Smooth muscle cell (in vitro differentiated cells): ENCODE results near the gene PCSK7. TPM values are rescaled to one million over a fixed set of nuclear protein-coding genes. Genes with fewer than 3 reads are reported as not detected.

Experiments
- DNase-seq: peaks from one replicate; lab custom pipeline; 2025; ENCODE audit not compliant: unreplicated experiment; lab: John Stamatoyannopoulos, UW
- H2AFZ ChIP-seq: fragments of 200-600 bp; sonication (generic); 2 replicates; pipeline ENCODE4 v1.6.0; 2016; ENCODE audit warnings: antibody characterized with exemption, low read depth, mild to moderate bottlenecking
- H3F3A ChIP-seq: fragments of 200-600 bp; sonication (generic); 2 replicates; pipeline ENCODE4 v1.6.0; 2017; ENCODE audit warnings: antibody characterized with exemption, low read depth
- H3K27ac ChIP-seq: fragments of 200-600 bp; sonication (generic); 2 replicates; pipeline ENCODE4 v1.5.1; 2016; ENCODE audit warnings: low read depth, mild to moderate bottlenecking
- H3K27me3 ChIP-seq: fragments of 200-600 bp; sonication (generic); 2 replicates; pipeline ENCODE4 v1.6.1; 2016; ENCODE audit warnings: low read depth, mild to moderate bottlenecking
- H3K36me3 ChIP-seq: fragments of 200-600 bp; sonication (generic); 2 replicates; pipeline ENCODE4 v1.5.1; 2016; ENCODE audit warnings: low read depth
- H3K4me1 ChIP-seq: fragments of 200-600 bp; sonication (generic); 2 replicates; pipeline ENCODE4 v1.5.1; 2016; ENCODE audit warnings: low read depth
- H3K4me2 ChIP-seq: fragments of 200-600 bp; sonication (generic); 2 replicates; pipeline ENCODE4 v1.6.0; 2016; ENCODE audit warnings: mild to moderate bottlenecking
- H3K4me3 ChIP-seq: fragments of 200-600 bp; sonication (generic); 2 replicates; pipeline ENCODE4 v1.5.1; 2016; ENCODE audit warnings: mild to moderate bottlenecking
- H3K79me2 ChIP-seq: fragments of 200-600 bp; sonication (generic); 2 replicates; pipeline ENCODE4 v1.6.0; 2016; ENCODE audit warnings: low read depth, mild to moderate bottlenecking
- H3K9ac ChIP-seq: fragments of 200-600 bp; sonication (generic); 2 replicates; pipeline ENCODE4 v1.6.0; 2016; ENCODE audit warnings: low read depth
- H3K9me3 ChIP-seq: fragments of 200-600 bp; sonication (generic); replicated peaks from 2 replicates; pipeline ENCODE4 v1.5.1; 2016; ENCODE audit warnings: low read depth
- H4K20me1 ChIP-seq: fragments of 200-600 bp; sonication (generic); 2 replicates; pipeline ENCODE4 v1.6.0; 2016; ENCODE audit warnings: low read depth
- WGBS: methylation state at CpG from one replicate; pipeline ENCODE4 v1.1.7; 2016; ENCODE audit warnings: low lambda C conversion rate; 5-methylcytosine and 5-hydroxymethylcytosine counted together
- polyA plus RNA-seq: library from polyadenylated mRNA; unstranded; fragments of >200 nt; fragmentation: Nextera tagmentation; extraction: Ambion mirVana; gene quantifications from 2 replicates; pipeline ENCODE4 v1.2.1, GENCODE V29; 2016
- total RNA-seq: library from RNA; depleted of rRNA; stranded (reverse); fragments of >200 nt; gene quantifications from 2 replicates; pipeline ENCODE4 v1.2.3, GENCODE V29; 2014
- TF ChIP-seq, protein P1 (sequence below): fragments of 200-600 bp; sonication (generic); IDR thresholded peaks from 2 replicates; pipeline ENCODE4 v1.5.1; 2017; ENCODE audit warnings: borderline replicate concordance, mild to moderate bottlenecking, antibody characterized with exemption; ENCODE audit not compliant: insufficient read depth, poor library complexity, severe bottlenecking

The PCSK7 gene
- total and polyA plus RNA-seq, 2 experiments from 2014 or later: 20.8 to 23.5 TPM

- TF ChIP-seq, protein P1, sequence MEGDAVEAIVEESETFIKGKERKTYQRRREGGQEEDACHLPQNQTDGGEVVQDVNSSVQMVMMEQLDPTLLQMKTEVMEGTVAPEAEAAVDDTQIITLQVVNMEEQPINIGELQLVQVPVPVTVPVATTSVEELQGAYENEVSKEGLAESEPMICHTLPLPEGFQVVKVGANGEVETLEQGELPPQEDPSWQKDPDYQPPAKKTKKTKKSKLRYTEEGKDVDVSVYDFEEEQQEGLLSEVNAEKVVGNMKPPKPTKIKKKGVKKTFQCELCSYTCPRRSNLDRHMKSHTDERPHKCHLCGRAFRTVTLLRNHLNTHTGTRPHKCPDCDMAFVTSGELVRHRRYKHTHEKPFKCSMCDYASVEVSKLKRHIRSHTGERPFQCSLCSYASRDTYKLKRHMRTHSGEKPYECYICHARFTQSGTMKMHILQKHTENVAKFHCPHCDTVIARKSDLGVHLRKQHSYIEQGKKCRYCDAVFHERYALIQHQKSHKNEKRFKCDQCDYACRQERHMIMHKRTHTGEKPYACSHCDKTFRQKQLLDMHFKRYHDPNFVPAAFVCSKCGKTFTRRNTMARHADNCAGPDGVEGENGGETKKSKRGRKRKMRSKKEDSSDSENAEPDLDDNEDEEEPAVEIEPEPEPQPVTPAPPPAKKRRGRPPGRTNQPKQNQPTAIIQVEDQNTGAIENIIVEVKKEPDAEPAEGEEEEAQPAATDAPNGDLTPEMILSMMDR: no peak
- no peaks in the 10 kb centered on the region for H3K9me3 ChIP-seq
- WGBS: 98% methylated on average over 2 of the region's 2 CpGs
- no peaks in the 10 kb centered on the region for H3F3A ChIP-seq
- no peak overlapping the region for H3K4me2 ChIP-seq
- no peak overlapping the region for H2AFZ ChIP-seq
- H3K27me3 ChIP-seq: no peaks in the 10 kb centered on the region
- no peak for DNase-seq
- H3K36me3 ChIP-seq: peaks cover 7% of the 10 kb centered on the region
- H3K27ac ChIP-seq: no peak overlapping the region
- H3K79me2 ChIP-seq: no peaks in the 10 kb centered on the region
- peaks cover 18% of the 10 kb centered on the region for H4K20me1 ChIP-seq
- H3K4me3 ChIP-seq: no peak overlapping the region
- H3K9ac ChIP-seq: no peak overlapping the region
- peaks cover 5% of the 10 kb centered on the region for H3K4me1 ChIP-seq
Measured at GRCh38 chr11:117258576-117258975, 26.7 kb upstream of the PCSK7 start.

DNA sequence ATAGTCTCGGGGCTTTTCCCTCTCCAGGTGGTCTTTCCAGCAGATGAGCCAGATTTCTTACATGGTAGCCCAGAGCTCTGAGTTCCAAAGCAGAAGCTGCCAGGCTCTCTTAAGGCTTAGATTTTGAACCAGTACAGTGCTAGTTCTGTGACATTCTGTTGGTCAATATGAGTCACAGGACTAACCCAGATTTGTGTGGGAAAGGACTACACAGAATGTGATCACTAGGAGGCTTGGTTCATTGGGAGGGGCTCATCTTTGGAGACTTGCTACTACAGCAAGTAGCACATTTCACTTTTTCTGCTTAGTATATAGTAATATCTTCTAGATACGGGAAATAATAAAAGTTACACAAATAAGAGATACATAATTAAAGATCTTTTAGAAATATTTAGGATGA is 24.7 kb upstream of the PCSK7 start:
- Histone ChIP-seq H3K79me2 (no peaks in the 10 kb centered on the region), H3K9ac (no peak overlapping the region), H3K36me3 (peaks cover 4% of the 10 kb centered on the region), H3K27ac (peak overlapping the region; percentile 11), H4K20me1 (peaks cover 18% of the 10 kb centered on the region), H3K9me3 (no peaks in the 10 kb centered on the region), H3K4me2 (no peak overlapping the region), H3K27me3 (no peaks in the 10 kb centered on the region), H2AFZ (no peak overlapping the region), H3K4me3 (no peak overlapping the region), H3K4me1 (peaks cover 5% of the 10 kb centered on the region), H3F3A (no peaks in the 10 kb centered on the region)
- 68% methylated on average over 2 of the region's 2 CpGs for WGBS
- TF ChIP-seq, protein P1: no peak
- DNase-seq: no peak

DNA sequence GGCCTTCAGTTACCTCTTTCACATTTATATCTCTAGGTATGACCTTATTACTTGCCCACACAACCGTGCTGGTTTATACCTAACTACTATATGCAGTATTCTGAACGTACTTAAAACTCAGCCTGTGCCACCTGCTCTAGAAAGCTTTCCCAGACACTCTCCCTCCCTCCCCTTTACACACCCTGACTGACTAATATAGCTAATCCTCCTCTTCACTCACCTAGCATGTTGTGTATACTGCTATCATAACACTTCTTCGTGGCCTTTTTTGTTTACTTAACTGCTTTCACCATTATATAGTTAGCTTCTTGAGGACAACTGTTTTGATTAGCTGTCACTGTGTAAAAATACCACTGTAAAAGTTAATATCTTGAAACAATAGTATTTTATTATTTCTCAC is 24.1 kb upstream of the PCSK7 start:
- no peak overlapping the region for H3K9ac ChIP-seq
- WGBS: 91% methylated on average over 3 of the region's 3 CpGs
- H3K4me1 ChIP-seq: peaks cover 5% of the 10 kb centered on the region
- H3F3A ChIP-seq: no peaks in the 10 kb centered on the region
- no peaks in the 10 kb centered on the region for H3K79me2 ChIP-seq
- no peak for DNase-seq
- H3K9me3 ChIP-seq: no peaks in the 10 kb centered on the region
- TF ChIP-seq, protein P1: no peak
- H3K4me3 ChIP-seq: no peak overlapping the region
- H2AFZ ChIP-seq: no peak overlapping the region
- H3K36me3 ChIP-seq: peaks cover 4% of the 10 kb centered on the region
- no peak overlapping the region for H3K4me2 ChIP-seq
- H3K27me3 ChIP-seq: no peaks in the 10 kb centered on the region
- peak overlapping the region; percentile 11 for H3K27ac ChIP-seq
- peaks cover 18% of the 10 kb centered on the region for H4K20me1 ChIP-seq

- no peak overlapping the region for H2AFZ ChIP-seq
- WGBS: 96% methylated on average over 4 of the region's 10 CpGs
- H3K79me2 ChIP-seq: no peaks in the 10 kb centered on the region
- no peaks in the 10 kb centered on the region for H4K20me1 ChIP-seq
- H3K4me2 ChIP-seq: no peak overlapping the region
- no peak overlapping the region for H3K4me3 ChIP-seq
- H3K4me1 ChIP-seq: no peaks in the 10 kb centered on the region
- no peaks in the 10 kb centered on the region for H3K36me3 ChIP-seq
- no peak overlapping the region for H3K9ac ChIP-seq
- no peaks in the 10 kb centered on the region for H3K27me3 ChIP-seq
- no peak for DNase-seq
- H3F3A ChIP-seq: no peaks in the 10 kb centered on the region
- H3K9me3 ChIP-seq: no peaks in the 10 kb centered on the region
- TF ChIP-seq, protein P1: no peak
- no peak overlapping the region for H3K27ac ChIP-seq
Measured at GRCh38 chr11:117251506-117251905, 19.6 kb upstream of the PCSK7 start.
